SKM-1 (cell line): ENCODE results near the gene DBNL.

Experiments
- DNase-seq: peaks from one replicate; lab custom pipeline; 2025; ENCODE audit not compliant: unreplicated experiment; lab: John Stamatoyannopoulos, UW

Gene DBNL

GRCh38 chr7:44076101-44076895 is 31.8 kb downstream of the DBNL start:
- no peak for DNase-seq

GRCh38 chr7:44077061-44077460 is 32.6 kb downstream of the DBNL start:
- no peak for DNase-seq

- no peak for DNase-seq
Observed at GRCh38 chr7:44077681-44078091, 33.2 kb downstream of the DBNL start.

- DNase-seq, result no peak
Observed at GRCh38 chr7:44078521-44078920, 34.0 kb downstream of the DBNL start.

- DNase-seq, result no peak
Observed at GRCh38 chr7:44079331-44080021, 35.0 kb downstream of the DBNL start.

- no peak for DNase-seq
Observed at GRCh38 chr7:44080118-44080517, 35.6 kb downstream of the DBNL start.

- DNase-seq, result no peak
Observed at GRCh38 chr7:44080686-44081265, 36.3 kb downstream of the DBNL start.

GRCh38 chr7:44081266-44081748 is 36.8 kb downstream of the DBNL start:
- no peak for DNase-seq

GRCh38 chr7:44082541-44083207 is 38.2 kb downstream of the DBNL start:
- peak; percentile 95 for DNase-seq

- DNase-seq, result no peak
Observed at GRCh38 chr7:44083796-44084195, 39.3 kb downstream of the DBNL start.

GRCh38 chr7:44084701-44085100 is 40.2 kb downstream of the DBNL start:
- DNase-seq, result no peak

- no peak for DNase-seq
Observed at GRCh38 chr7:44085546-44085945, 41.0 kb downstream of the DBNL start.

GRCh38 chr7:44086627-44087026 is 42.1 kb downstream of the DBNL start:
- DNase-seq, result no peak

GRCh38 chr7:44087911-44088838 is 43.7 kb downstream of the DBNL start:
- DNase-seq, result no peak

- DNase-seq, result no peak
Observed at GRCh38 chr7:44093102-44093641, 48.7 kb downstream of the DBNL start.

GRCh38 chr7:44094365-44094764 is 49.9 kb downstream of the DBNL start:
- no peak for DNase-seq

- no peak for DNase-seq
Observed at GRCh38 chr7:44094883-44095592, 50.5 kb downstream of the DBNL start.

- no peak for DNase-seq
Observed at GRCh38 chr7:44095781-44096180, 51.3 kb downstream of the DBNL start.

GRCh38 chr7:44096326-44096881 is 51.9 kb downstream of the DBNL start:
- no peak for DNase-seq
